PC-3 (cell line): ENCODE results near the gene TMEM171. TPM values are rescaled to one million over a fixed set of nuclear protein-coding genes. Genes with fewer than 3 reads are reported as not detected.

Source experiments
- ATAC-seq: fragments of 200-7000 bp; cut with Tn5 transposase; 2 replicates; pipeline ENCODE4 v1.9.1; 2020; ENCODE audit warnings: mild to moderate bottlenecking, moderate library complexity
- BruUV-seq: library from RNA; stranded (reverse); fragments of 400-500 nt; replicated peaks from 2 replicates; lab custom pipeline; 2021; lab: Mats Ljungman, UMichigan
- CTCF ChIA-PET: fragments of 300-600 bp; sonication (Branson Sonifier 250); formaldehyde crosslinking; loops from one replicate; lab custom pipeline; 2022; ENCODE audit warnings: antibody characterized with exemption; lab: Charles Lee
- POLR2A ChIA-PET: fragments of 300-600 bp; sonication (Branson Sonifier 250); formaldehyde crosslinking; loops from one replicate; lab custom pipeline; 2022; ENCODE audit warnings: antibody characterized with exemption; ENCODE audit not compliant: unreplicated experiment; lab: Charles Lee
- DNase-seq: peaks from one replicate; pipeline ENCODE4 v3.0.0-alpha.2; 2015
- H2AFZ ChIP-seq: fragments of 300-600 bp; sonication (generic); 2 replicates; pipeline ENCODE4 v1.6.0; 2016; ENCODE audit warnings: antibody characterized with exemption, low read length
- H3F3A ChIP-seq: fragments of 300-600 bp; sonication (generic); one replicate; pipeline ENCODE4 v1.6.0; 2017; ENCODE audit warnings: antibody characterized with exemption, low read length, control low read depth, mild to moderate bottlenecking; ENCODE audit not compliant: unreplicated experiment
- H3K27ac ChIP-seq: fragments of 300-600 bp; sonication (generic); 2 replicates; pipeline ENCODE4 v1.5.1; 2016; ENCODE audit warnings: mild to moderate bottlenecking, low read length
- H3K27me3 ChIP-seq: fragments of 300-600 bp; sonication (generic); 2 replicates; pipeline ENCODE4 v1.6.1; 2016; ENCODE audit warnings: low read length, mixed read lengths
- H3K36me3 ChIP-seq: fragments of 300-600 bp; sonication (generic); 2 replicates; pipeline ENCODE4 v1.6.1; 2016; ENCODE audit warnings: low read depth, mixed run types, low read length, mixed read lengths
- H3K4me1 ChIP-seq: fragments of 300-600 bp; sonication (generic); 2 replicates; pipeline ENCODE4 v1.5.1; 2016; ENCODE audit warnings: low read length; ENCODE audit not compliant: insufficient read depth
- H3K4me2 ChIP-seq: fragments of 300-600 bp; sonication (generic); 2 replicates; pipeline ENCODE4 v1.6.0; 2016; ENCODE audit warnings: low read length
- H3K4me3 ChIP-seq: fragments of 300-600 bp; sonication (generic); 2 replicates; pipeline ENCODE4 v1.5.1; 2016; ENCODE audit warnings: mild to moderate bottlenecking, low read length, mixed read lengths
- H3K79me2 ChIP-seq: fragments of 300-600 bp; sonication (generic); 2 replicates; pipeline ENCODE4 v1.6.1; 2017; ENCODE audit warnings: low read length, mixed read lengths
- H3K9ac ChIP-seq: fragments of 300-600 bp; sonication (generic); 2 replicates; pipeline ENCODE4 v1.6.0; 2016; ENCODE audit warnings: mild to moderate bottlenecking, low read length
- H3K9me2 ChIP-seq: fragments of 300-600 bp; sonication (generic); replicated peaks from 2 replicates; pipeline ENCODE4 v1.6.1; 2016; ENCODE audit warnings: mixed run types, low read length, mixed read lengths
- H3K9me3 ChIP-seq: fragments of 300-600 bp; sonication (generic); 2 replicates; pipeline ENCODE4 v1.6.1; 2016; ENCODE audit warnings: low read length, mixed read lengths
- H4K20me1 ChIP-seq: fragments of 300-600 bp; sonication (generic); 2 replicates; pipeline ENCODE4 v1.6.1; 2016; ENCODE audit warnings: low read length, mixed read lengths
- CTCF ChIP-seq: fragments of 300-600 bp; sonication (generic); conservative IDR thresholded peaks from 2 replicates; pipeline ENCODE4 v1.5.1; 2017; ENCODE audit warnings: antibody characterized with exemption, low read depth, mild to moderate bottlenecking, low read length
- EZH2 ChIP-seq: fragments of 300-600 bp; sonication (generic); IDR thresholded peaks from one replicate; pipeline ENCODE4 v1.6.1; 2017; ENCODE audit warnings: antibody characterized with exemption, mild to moderate bottlenecking, low read length; ENCODE audit not compliant: unreplicated experiment
- EZH2phosphoT487 ChIP-seq: fragments of 300-600 bp; sonication (generic); IDR thresholded peaks from 2 replicates; pipeline ENCODE4 v1.6.1; 2018; ENCODE audit warnings: mild to moderate bottlenecking, antibody characterized with exemption, low read length, borderline replicate concordance
- intact Hi-C: fragments of 100-400 bp; cut with micrococcal nuclease; formaldehyde crosslinking; loops from 2 replicates; pipeline ENCODE4 v1.9.0; 2023
- total RNA-seq: library from RNA; depleted of rRNA; stranded (reverse); fragments of >200 nt; gene quantifications from 2 replicates; pipeline ENCODE4 v1.2.3, GENCODE V29; 2014

Gene TMEM171
- total RNA-seq, 1 experiment from 2014 or later, result 1.8 TPM

GRCh38 chr5:73122875-73123810, 2.8 kb downstream of the TMEM171 start:
- CTCF ChIA-PET, result no interaction called here
- Histone ChIP-seq H3F3A (no peaks in the 10 kb centered on the region), H4K20me1 (no peaks in the 10 kb centered on the region), H3K4me1 (peaks cover 21% of the 10 kb centered on the region), H3K9ac (peak overlapping the region; percentile 19; the same call in 1 of the 2 replicates), H3K27me3 (no peaks in the 10 kb centered on the region), H3K4me3 (no peak overlapping the region), H3K27ac (peak overlapping the region; percentile 49), H3K9me2 (no peaks in the 10 kb centered on the region), H3K79me2 (no peaks in the 10 kb centered on the region), H2AFZ (no peak overlapping the region), H3K9me3 (no peaks in the 10 kb centered on the region), H3K4me2 (peak overlapping the region; percentile 37), H3K36me3 (no peaks in the 10 kb centered on the region)
- DNase-seq (peak; percentile 21), ATAC-seq (peak; percentile 7; the same call in 1 of the 2 replicates)
- no peak for TF ChIP-seq EZH2
- TF ChIP-seq CTCF, result no peak
- TF ChIP-seq EZH2phosphoT487, result no peak
- POLR2A ChIA-PET, result no interaction called here
- no TSS peak for BruUV-seq
- intact Hi-C loops, result no loop called here

GRCh38 chr5:73125289-73125688, 4.9 kb downstream of the TMEM171 start:
- H2AFZ ChIP-seq, result no peak overlapping the region
- H3K4me3 ChIP-seq, result no peak overlapping the region
- H3K79me2 ChIP-seq, result no peaks in the 10 kb centered on the region
- H3K9me2 ChIP-seq, result no peaks in the 10 kb centered on the region
- TF ChIP-seq EZH2 (no peak), EZH2phosphoT487 (no peak), CTCF (no peak)
- H3K27ac ChIP-seq, result no peak overlapping the region
- no peaks in the 10 kb centered on the region for H4K20me1 ChIP-seq
- no peaks in the 10 kb centered on the region for H3F3A ChIP-seq
- intact Hi-C loops, result no loop called here
- H3K4me2 ChIP-seq, result no peak overlapping the region
- ChIA-PET POLR2A (no interaction called here), CTCF (no interaction called here)
- ATAC-seq, result no peak
- no peaks in the 10 kb centered on the region for H3K36me3 ChIP-seq
- H3K9me3 ChIP-seq, result no peaks in the 10 kb centered on the region
- no peaks in the 10 kb centered on the region for H3K27me3 ChIP-seq
- no peak for DNase-seq
- H3K4me1 ChIP-seq, result peaks cover 21% of the 10 kb centered on the region
- H3K9ac ChIP-seq, result no peak overlapping the region
- BruUV-seq, result no TSS peak

GRCh38 chr5:73126381-73126780, 6.0 kb downstream of the TMEM171 start:
- no peak overlapping the region for H3K4me3 ChIP-seq
- H3K79me2 ChIP-seq, result no peaks in the 10 kb centered on the region
- ChIA-PET POLR2A (no interaction called here), CTCF (no interaction called here)
- no peaks in the 10 kb centered on the region for H3K36me3 ChIP-seq
- no TSS peak for BruUV-seq
- H3K27me3 ChIP-seq, result no peaks in the 10 kb centered on the region
- no peak overlapping the region for H3K9ac ChIP-seq
- H3K4me1 ChIP-seq, result peaks cover 20% of the 10 kb centered on the region
- no peak overlapping the region for H2AFZ ChIP-seq
- no peaks in the 10 kb centered on the region for H3F3A ChIP-seq
- no peaks in the 10 kb centered on the region for H3K9me3 ChIP-seq
- H3K4me2 ChIP-seq, result no peak overlapping the region
- H3K9me2 ChIP-seq, result no peaks in the 10 kb centered on the region
- H4K20me1 ChIP-seq, result no peaks in the 10 kb centered on the region
- intact Hi-C loops, result no loop called here
- ATAC-seq, result no peak
- DNase-seq, result no peak
- H3K27ac ChIP-seq, result no peak overlapping the region
- TF ChIP-seq CTCF (no peak), EZH2 (no peak), EZH2phosphoT487 (no peak)
